ENCODE measurements around the gene TWSG1. TPM values are rescaled to one million over a fixed set of nuclear protein-coding genes. Genes with fewer than 3 reads are reported as not detected.
A peak's percentile ranks its signal among the peaks of the same experiment; 100 is the strongest.

The TWSG1 gene
- total and polyA plus RNA-seq, 2 donors (not counting 3 experiments of a cell fraction or from before 2014, with no cell fraction given): 52.4 to 57.4 TPM

DNA sequence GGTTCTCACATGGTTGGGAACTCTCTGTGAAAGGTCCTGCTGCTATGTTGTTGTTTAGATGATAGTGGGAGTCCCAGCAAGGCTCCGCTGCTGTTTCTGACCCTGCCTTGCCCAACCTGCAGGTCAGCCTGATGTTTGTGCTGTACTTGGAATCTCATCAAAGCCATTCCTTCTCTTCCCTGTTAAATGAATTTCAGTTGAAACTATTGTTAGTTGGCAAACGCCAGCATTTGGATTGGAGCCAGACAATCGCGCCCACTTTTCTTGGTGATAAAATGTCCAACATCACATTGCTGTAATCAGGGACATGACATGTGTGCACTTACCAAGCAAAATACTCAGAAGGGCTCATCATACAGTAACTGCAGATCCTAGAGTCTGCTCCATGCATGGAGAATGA is 12.8 kb upstream of the TWSG1 start:
- no TSS peak for BruUV-seq (replicated peaks)
- H3K27me3 ChIP-seq (ENCODE audit: control insufficient read depth in 2 of 2, insufficient read depth in 2 of 2, low read length in 2 of 2): no peaks in the 10 kb centered on the region
- H4K20me1 ChIP-seq (replicated peaks; ENCODE audit: control insufficient read depth, extremely low read depth, insufficient read depth, low read length): no peaks in the 10 kb centered on the region
- ChIA-PET POLR2A (interaction anchor here (1.6 kb wide), 2 partner anchors 9 to 13 kb away, joined by 6 to 12 read pairs; partner anchors contain the start of gene TWSG1), CTCF (interaction anchor here (0.7 to 3.9 kb wide), 4 partner anchors 12 to 195 kb away, joined by 3 to 33 read pairs (median 4); partner anchors contain the start of gene TWSG1)
- H3K4me3 ChIP-seq (replicated peaks in 1 of 3; ENCODE audit: insufficient read depth in 1 of 3, low read depth in 1 of 3, low read length in 3 of 3): no peak overlapping the region
- H3K4me1 ChIP-seq (ENCODE audit: control insufficient read depth, extremely low read depth, insufficient read depth, low read length): peaks cover 29% of the 10 kb centered on the region
- peak; percentile 55 for FAIRE-seq
- peak overlapping the region; percentile 65 for H2AFZ ChIP-seq (ENCODE audit: low read depth, low read length)
- H3K9ac ChIP-seq (replicated peaks; ENCODE audit: extremely low read depth, insufficient read depth, low read length): peak overlapping the region; percentile 52
- DNase-seq (ENCODE audit: low read depth, low spot score): peak; percentile 87
- intact Hi-C loops (cut with micrococcal nuclease): loop anchor here (1.0 kb wide), 2 partner anchors 13 to 184 kb away; partner anchors contain the start of gene TWSG1
- peak overlapping the region; percentile 23 for H3K4me2 ChIP-seq (ENCODE audit: insufficient read depth, low read length)
- H3K27ac ChIP-seq (ENCODE audit: insufficient read depth, low read depth, low read length): peak overlapping the region; percentile 95
- TF ChIP-seq POLR2AphosphoS5 (IDR thresholded peaks at IDR 0.05; ENCODE audit: insufficient read depth, low read depth, low read length) (no peak), EZH2 (IDR thresholded peaks at IDR 0.05; ENCODE audit: borderline replicate concordance, low read depth, low read length, severe bottlenecking) (no peak), GATA2 (IDR thresholded peaks at IDR 0.05; ENCODE audit: insufficient read depth, insufficient read length, low read depth, low read length) (no peak), FOS (IDR thresholded peaks at IDR 0.05; ENCODE audit: borderline replicate concordance, insufficient read depth, low read length) (no peak), JUN (IDR thresholded peaks at IDR 0.05; ENCODE audit: borderline replicate concordance, insufficient read depth, insufficient read length, low read depth) (no peak), MYC (IDR thresholded peaks at IDR 0.05; ENCODE audit: low read depth, low read length) (no peak), POLR2A (IDR thresholded peaks at IDR 0.05; ENCODE audit: low read depth, low read length) (no peak)
- TF ChIP-seq, protein P1, sequence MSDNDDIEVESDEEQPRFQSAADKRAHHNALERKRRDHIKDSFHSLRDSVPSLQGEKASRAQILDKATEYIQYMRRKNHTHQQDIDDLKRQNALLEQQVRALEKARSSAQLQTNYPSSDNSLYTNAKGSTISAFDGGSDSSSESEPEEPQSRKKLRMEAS (IDR thresholded peaks at IDR 0.05; ENCODE audit: insufficient read depth, insufficient read length): no peak
- TF ChIP-seq, protein P2, sequence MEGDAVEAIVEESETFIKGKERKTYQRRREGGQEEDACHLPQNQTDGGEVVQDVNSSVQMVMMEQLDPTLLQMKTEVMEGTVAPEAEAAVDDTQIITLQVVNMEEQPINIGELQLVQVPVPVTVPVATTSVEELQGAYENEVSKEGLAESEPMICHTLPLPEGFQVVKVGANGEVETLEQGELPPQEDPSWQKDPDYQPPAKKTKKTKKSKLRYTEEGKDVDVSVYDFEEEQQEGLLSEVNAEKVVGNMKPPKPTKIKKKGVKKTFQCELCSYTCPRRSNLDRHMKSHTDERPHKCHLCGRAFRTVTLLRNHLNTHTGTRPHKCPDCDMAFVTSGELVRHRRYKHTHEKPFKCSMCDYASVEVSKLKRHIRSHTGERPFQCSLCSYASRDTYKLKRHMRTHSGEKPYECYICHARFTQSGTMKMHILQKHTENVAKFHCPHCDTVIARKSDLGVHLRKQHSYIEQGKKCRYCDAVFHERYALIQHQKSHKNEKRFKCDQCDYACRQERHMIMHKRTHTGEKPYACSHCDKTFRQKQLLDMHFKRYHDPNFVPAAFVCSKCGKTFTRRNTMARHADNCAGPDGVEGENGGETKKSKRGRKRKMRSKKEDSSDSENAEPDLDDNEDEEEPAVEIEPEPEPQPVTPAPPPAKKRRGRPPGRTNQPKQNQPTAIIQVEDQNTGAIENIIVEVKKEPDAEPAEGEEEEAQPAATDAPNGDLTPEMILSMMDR (IDR thresholded peaks at IDR 0.05; ENCODE audit: extremely low read depth in 1 of 2, insufficient read depth in 1 of 2, low read depth in 1 of 2, low read length in 2 of 2): no peak
- no peaks in the 10 kb centered on the region for H3K9me3 ChIP-seq (replicated peaks; ENCODE audit: control insufficient read depth, insufficient read depth, low read length)
- H3K79me2 ChIP-seq (ENCODE audit: control insufficient read depth, insufficient read depth, low read length): no peaks in the 10 kb centered on the region
- H3K9me1 ChIP-seq (replicated peaks; ENCODE audit: control insufficient read depth, extremely low read depth, insufficient read depth, low read length): no peaks in the 10 kb centered on the region
- dilution Hi-C loops (cut with MboI; ENCODE audit: extremely low pct_ligation_motif_present, low sequenced_read_pairs): no loop called here
- no peaks in the 10 kb centered on the region for H3K36me3 ChIP-seq (ENCODE audit: control insufficient read depth in 2 of 2, extremely low read depth in 1 of 2, insufficient read depth in 2 of 2, low read length in 2 of 2)
